Non-pigmented ciliary epithelial cell (primary cell): ENCODE results near the gene FAM3B.

Source experiments
- DNase-seq: peaks from one replicate; pipeline ENCODE4 v3.0.0-alpha.2; 2010; ENCODE audit warnings: low read depth

FAM3B gene

DNA sequence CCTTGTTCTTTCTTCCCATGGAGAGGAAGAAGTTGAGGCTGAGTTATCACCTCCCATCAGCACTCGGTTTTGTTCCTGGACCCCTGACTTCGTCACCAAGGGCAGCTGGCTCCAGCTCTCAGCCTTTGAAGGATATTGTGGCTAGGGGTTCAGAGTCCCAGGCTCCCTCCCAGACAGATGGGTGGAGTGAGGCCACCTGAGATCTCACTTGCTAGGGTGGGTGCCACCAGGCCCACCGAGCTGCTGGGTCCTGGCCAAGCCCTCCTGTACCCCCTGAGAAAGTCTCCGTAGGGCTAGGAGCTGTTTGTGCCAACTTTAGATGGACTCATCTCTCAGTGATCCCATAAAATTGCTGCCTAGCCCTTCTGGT lies 52.1 kb downstream of the FAM3B start:
- no peak for DNase-seq

DNA sequence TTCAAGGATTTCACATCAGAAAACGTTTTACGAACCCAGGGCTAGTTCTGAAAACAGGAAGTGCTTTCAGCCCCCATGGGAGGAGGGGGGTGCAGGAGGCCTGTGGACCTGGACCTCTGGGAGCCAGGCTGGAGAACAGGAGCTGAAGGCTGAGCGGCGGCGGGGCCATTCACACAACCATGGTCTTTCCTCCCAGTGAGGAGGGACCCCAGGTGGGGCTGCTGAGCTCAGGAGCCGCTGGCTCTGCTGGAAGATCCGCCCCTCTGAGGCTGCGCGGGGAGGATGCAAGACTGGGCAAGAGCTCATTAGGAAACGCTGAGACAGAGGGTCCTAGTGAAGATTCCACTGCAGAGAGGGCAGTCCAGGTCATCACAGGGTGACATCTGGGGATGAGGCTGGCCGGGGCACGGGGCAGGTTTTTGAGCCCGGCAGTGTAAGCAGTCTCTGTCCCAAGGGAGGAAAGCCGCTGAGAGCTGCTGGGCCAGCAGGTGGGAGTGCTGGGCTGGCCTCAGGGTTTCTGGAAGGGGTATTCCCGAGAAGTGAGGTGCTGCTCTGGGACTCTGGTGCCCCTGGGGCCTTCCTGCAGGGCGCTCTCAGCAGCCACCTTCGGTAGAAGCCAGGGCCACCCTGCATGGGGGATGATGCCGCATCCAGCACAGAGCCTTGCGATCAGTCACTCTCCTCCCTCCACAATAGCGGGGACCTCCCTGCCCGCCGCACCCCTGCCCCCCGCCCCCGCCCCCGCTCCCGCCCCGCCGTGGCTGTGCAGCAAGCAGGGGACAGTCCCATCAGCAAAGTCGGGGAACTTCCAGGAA lies 52.7 kb downstream of the FAM3B start:
- DNase-seq, result no peak

DNA sequence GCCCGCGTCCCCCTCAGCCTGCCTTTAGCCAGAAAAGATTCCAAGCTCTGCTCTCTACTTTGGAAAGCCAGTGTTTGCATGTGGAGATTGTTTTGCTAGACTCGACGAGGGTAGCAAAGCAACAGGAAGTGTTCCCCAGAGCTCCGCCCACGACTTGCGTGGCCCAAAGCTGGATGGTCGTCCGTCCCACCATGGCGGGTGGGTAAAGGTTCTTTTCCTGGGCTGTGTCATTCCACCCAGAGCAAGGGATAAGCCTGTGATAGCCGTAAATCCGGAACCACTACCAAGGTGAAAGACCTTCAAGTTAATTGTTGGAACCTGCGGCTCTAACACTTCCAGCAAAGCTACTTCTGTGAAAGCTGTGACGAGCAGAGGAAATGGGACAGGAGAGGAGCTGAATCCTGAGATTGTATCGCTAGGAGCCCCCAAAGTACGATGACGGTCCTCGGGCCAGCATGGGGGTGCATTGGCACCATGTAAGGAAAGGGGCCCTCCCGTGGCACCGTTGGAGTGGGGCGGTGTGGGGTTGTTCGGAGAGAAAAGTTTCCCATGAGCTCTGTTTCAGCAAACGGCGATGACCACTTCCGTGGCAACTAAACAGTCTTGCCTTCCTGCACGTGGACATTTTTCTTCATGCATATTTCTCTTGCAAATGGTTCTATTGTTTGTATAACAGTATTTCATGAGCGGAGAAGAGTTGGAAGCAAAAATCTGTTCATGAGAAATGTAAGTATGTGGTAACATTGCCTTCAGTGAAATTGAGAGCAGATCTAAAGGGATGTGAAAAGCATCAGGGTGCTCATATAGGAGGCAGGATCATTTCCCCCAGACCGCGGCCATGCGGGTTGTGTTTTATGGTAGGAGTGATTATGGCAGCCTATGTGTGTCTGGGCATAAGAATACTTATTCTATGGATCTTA lies 53.6 kb downstream of the FAM3B start:
- no peak for DNase-seq

DNA sequence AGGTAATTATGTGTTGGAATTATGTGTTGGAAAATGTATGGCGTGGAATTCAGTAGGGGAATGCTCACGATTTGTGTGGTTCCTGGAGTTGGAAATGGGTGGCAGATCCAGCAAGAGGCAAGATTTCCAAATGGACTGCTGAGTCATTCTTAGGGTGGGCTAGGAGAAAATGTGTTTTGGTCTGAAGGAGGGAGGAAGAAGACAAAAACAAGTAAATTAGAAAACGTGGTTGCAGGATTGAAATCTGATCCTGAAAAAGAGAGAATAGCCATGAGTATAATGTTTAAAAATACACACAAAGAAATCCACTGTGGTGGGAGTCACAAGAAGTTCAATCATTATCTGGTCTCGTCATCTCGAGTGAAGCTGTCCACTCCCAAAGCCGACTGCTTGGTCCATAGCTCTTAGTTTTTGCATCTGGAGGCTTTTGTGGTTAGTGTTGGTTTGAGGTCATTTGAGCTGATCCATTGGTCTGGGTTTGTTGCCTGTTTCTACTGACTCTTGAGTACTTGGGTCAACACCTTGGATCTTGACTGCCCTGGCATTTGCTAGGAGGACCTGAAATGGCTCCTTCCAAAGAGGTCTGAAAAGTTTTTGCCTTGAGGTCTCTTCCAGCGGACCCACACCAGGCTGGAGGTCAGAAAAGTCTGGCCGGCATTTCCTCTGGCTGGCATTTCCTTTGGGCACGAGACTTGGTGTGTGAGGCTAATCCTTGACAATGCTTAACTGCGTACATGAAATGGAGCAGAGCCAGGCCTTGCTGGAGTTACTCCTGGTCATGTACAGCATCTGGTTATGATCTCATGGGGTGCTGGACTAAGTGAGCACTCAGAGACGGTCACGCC lies 54.5 kb downstream of the FAM3B start:
- no peak for DNase-seq

DNA sequence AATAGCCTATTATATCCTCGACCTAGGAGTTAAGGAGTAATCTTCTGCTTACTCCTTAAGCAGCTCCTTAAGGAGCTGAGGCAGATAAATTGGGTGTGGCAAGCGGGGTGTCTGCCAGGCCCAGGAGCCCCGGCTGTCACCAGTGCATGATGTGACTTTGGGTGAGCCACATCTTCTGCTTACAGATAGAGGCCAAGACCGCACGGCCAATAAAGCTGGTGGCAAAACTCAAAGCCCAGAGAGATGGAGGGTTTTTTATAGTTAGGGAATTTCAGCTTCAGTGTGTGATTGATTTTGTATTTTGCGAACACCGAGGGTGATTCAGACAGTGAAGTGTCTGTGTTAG lies 55.1 kb downstream of the FAM3B start:
- DNase-seq, result no peak

DNA sequence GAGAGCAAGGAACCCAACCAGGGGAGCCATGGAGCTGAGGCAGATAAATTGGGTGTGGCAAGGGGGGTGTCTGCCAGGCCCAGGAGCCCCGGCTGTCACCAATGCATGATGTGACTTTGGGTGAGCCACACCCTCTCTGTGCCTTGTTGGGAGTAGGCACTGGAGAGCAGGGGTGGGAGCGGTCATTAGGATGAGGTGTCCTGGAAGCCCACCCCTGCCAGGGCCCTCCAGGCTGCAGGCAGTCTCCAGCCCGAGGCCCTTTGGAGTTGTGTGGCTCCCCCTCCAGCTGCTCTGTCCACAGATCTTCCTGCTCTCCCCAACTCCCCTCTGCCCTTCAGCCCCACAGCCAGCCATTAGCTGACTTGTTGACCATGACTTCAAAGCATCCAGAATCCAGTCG lies 56.7 kb downstream of the FAM3B start:
- DNase-seq, result no peak

DNA sequence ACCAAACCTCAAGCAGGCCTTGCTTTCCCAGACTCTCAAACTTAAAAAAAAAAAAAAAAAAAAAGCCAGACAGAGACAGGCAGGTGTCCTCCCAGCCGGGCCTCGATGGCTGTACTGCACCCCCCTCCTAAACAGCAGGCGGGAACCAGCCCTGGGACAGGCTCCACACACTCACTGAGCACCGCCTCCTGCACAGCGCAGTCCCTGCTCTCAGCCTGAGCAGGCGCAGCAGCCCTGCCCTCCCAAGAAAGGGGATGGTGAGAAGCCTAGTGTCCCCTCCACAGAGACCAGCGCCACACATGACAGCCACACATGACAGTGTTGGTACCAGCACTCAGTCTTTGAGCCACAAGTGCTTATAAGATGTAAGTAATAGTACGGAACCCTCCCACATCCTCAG lies 57.2 kb downstream of the FAM3B start:
- no peak for DNase-seq

DNA sequence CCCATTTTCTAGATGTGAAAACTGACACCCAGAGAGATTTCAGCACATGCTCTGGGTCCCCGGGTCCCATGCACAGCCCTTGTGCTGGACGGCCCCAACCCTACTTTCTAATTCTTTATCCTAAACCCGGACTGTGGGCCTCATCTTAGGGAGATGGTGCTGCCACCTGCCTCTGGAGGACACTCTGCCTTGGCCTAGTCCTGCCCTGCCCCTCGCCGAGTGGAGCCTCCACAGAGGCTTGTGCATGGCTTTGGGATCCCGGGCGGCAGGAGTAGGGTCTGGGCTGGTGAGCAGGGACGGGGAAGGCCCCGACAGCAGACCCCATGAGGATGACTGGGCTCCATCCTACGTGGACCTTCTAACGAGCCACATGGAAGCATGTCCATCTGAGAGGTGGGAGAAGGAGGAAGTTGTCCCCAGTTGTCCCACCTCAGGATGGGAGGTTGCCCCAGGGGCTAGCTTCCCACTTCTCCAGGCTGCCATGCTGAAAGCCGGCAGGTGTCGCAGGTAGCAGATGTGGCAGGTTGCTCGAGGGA lies 57.6 kb downstream of the FAM3B start:
- no peak for DNase-seq

DNA sequence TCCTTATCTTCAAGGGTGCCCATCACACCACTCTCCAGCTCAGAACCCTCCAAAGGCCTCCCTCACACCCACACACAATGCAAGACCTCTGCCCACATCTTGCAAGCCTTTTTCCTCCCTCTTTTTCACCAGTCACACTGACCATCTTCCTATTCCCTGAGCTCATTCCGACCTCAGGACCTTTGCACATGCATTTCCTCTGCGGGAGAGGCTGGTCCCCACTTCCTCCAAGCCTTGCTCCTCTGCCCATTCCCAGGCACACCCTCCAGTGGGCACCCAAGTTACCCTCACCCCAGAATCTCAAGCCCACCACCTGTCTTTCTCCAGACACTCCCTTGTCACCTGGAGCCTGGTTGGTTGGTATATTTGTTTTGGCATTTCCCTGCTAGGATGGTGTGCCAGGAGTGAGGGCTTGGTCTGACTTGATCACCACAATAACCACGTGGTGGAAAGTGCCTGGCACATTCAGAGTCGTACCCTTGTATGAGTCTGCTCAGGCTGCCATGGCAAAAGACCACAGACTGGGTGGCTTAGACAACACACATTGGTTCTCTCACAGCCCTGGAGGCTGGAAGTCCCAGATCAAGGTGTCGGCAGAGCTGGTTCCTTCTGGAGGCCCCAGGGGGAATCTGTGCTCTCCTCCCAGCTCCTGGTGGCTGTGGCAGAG lies 58.4 kb downstream of the FAM3B start:
- no peak for DNase-seq

DNA sequence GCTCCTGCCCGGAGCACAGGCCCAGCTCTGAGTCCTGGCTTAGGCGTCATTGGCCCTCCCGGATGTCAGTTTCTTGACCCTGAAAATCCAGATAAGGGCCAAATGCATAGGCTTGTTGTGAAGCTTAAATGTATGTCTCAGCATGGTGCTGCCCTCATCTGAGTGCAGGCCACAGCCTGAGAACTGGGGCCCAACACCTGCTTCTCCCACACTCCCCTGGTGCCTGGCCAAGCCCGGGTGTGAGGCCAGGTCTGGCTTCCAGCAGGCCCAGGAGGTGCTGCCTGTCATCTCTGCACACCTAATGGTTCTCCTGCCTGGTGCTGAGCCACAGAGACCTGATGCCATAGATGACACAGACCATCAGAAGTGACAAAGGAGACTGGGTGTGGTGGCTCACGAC lies 59.3 kb downstream of the FAM3B start:
- DNase-seq, result no peak

DNA sequence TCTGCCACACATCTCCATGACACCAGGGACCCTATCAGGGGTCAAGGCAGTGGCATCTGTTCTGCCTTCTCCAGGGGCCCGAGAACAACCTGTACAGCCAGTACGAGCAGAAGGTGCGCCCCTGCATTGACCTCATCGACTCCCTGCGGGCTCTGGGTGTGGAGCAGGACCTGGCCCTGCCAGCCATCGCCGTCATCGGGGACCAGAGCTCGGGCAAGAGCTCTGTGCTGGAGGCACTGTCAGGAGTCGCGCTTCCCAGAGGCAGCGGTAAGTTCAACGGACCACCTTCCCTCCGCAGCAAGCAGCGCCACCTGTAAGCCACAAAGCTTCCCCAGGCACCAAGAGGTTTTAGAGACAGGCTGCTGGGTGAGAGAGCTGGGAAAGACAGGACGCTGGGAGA lies 61.1 kb downstream of the FAM3B start:
- no peak for DNase-seq

DNA sequence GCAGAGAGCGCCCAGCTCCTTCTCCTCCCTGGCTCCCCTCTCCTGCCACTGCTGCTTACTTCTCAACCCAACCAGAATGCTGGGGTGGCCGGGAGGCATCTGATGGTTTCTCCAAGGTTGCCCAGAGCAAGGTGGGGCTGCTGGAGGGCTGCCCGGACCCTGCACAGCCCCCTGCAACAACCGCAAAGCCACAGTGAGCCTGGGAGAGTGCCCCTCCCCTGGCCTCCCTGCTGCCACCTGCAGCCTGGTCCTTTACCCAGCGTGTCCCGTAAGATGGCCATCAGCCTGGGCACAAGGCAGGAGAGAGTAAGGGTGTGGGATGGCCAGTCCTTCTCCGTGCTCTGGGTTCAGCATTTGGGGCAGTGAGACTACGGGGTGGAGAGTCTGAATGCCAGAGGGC lies 62.2 kb downstream of the FAM3B start:
- DNase-seq, result no peak

DNA sequence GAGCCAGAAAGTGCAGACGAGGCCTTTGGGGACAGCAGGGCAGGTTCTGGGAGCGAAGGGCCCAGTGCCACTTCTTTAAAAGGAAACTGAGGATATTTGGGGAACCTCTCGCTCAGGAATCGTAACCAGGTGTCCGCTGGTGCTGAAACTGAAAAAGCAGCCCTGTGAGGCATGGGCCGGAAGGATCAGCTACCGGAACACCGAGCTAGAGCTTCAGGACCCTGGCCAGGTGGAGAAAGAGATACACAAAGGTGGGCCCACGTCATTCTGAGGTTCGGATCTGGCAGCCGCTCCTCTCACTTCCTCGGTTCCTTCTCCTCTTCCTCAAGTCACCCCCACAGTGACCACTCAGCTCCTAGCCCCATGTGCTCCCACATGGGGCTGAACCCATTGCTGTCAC lies 63.3 kb downstream of the FAM3B start:
- no peak for DNase-seq

DNA sequence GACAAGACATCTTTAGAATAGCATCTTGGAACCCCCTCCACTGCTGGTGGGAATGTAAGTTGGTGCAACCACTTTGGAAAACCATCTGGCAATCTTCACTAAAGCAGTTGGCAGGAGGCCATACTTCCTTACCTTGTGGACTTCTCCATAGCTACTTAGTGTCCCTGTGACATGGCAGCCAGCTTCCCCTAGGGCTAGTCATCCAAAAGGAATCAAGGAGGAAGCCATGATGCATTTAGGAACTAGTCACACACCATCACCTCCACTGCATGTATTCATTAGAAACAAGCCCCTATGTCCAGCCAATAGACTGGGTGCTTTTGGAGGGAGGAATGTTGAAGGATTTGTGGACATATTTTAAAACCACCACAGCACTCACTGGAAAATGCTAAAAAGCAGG lies 65.1 kb downstream of the FAM3B start:
- DNase-seq, result no peak

DNA sequence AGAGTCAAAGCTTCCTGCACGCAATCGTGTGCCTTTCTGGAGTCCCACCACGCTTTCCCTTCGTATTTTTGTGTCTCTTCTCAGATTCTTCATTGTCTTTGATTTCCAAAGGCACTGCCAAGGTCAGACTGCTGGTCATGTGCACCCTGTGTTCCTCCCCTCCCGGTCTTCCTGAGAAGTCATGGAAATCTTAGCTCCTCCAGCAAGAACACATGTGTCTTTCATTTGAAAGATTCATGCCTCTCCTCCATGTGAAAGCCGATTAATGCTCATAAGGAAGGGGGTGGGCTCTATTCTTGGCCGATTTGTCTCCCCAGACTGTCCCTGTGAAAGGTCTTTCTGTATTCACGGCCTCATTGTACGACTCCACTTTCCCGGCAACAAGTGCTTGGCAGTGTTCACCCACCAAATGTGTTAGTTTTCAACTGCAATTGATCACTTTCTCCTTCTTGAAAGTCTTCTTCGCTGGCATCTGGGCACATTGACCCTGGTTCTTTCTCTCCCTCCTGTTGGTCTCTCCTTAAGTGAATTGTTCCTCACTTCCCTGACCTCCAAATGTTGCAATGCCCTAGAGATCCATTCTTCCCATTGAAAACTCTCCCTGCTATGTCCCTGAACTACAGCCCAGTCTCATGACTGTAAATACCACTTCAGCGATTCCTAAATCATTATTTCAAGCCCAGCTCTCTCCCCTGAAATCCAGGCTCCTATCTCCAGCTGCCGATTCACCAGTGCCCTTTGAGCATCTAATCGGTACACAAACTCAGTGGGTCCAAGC lies 70.6 kb downstream of the FAM3B start:
- no peak for DNase-seq

DNA sequence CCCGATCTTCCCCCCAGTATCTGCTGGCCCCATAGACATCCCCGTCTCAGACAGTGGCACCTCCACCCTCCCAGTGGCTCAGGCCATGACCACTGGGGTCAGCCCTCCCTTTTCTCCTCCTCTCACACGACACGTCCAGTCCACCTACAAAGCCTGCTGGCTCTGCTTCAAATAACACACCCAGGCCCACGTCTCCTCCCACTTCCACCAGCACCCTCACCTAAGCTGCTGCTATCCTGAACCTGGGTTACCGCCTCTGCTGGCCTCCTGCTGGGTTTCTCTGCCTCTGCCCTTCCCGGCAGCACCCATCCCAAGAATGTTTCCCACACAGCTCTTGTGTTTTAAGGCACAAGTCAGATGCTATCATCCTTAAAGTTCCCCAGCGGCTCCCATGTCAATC lies 71.2 kb downstream of the FAM3B start:
- DNase-seq, result no peak

DNA sequence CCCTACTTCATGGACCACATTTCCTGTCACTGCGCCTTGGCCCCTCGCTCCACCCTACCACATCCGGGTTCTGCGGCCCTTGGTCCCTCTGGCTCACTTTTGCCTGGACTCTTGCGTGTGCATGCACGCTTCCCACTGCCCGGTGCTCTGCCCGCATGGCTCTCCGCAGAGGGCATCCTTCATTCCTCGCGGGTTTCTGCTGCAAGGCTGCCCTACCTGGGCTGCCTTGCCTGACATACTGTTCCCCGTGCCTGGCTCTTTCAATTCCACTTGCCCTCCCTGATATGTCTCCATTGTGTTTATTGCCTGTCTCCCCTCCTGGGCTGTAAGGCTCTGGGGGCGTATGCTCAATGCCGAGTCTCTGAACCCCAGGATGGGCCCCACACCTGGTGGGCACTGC lies 71.7 kb downstream of the FAM3B start:
- DNase-seq, result no peak

DNA sequence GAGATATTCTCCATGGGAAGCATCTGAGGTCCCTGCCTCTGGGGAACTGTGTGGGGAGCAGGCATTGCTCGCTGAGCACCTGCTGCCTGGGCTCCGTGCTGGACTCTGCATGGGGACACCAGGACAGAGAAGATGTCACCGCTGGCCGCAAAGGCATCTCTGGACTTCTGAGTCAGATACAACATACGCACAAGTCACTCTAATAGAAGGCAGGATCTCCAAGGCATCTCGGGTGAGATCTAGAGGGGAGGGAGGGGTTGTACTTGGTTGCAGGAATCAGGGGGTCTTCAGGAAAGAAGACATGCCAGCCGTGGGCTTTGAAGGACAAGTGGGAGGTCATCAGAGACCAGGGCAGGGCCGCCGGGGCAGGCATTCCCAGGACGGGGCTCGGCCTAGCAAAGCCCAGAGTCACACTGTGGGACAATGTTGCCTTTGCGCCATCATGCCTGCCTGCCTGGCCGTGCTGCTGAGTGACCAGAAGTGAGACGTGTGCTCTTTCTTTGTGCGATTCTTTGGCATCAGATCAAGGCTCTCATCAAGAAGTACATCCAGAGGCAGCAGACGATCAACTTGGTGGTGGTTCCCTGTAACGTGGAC lies 73.5 kb downstream of the FAM3B start:
- DNase-seq, result no peak

DNA sequence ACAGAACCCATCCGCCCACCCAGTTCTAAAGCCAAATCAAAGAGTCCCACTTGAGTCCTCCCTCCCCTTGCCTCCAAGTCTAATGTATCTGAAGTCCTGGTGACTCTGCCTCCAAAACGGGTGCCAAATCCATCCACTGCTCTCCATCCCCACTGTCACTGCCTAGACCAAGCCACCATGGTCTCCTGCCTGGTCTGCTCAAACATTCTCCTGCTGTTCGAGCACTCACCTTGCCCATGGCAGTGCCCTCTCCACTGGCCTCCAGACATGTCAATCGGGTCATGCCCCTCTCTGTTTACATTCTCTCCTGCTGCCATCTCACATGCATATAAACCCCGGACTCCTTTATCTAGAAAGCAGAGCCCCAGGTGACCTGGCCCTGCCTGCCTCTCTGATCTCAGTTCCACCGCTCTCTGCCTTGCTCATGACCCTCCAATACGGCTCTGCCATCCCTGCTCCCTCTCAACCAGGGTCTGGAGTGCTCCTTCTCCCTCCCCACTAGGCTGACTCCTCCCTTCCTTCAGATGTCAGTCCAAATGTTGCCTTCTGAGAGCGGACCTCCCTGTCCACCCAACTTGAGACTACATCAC lies 77.4 kb downstream of the FAM3B start:
- no peak for DNase-seq

DNA sequence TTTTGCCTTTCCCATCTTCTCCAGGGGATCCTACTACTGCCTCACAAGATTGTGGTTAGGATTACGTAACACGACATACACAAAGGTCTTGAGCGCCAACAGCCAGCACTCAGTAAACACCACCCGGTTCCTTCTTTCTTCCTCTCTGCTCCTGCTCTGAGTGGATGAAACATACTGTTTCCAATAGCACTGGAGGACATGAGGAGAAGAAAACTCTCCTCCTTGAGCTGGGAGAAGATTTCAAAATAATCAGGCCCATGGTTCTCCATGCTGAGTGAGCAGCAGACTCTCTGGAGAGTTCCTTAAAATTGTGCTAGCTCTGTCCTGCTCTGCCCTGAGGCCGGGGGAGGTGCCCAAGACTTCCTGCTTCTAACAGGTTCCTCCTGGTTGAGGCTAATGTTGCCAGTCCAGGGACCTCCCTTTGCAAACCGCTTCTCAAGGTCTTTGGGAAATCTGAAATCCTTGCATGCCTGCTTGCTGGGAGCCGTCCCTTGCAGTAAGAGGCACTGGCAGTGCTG lies 80.0 kb downstream of the FAM3B start:
- no peak for DNase-seq
